Measurements from ENCODE around the gene HLA-DMA. TPM values are rescaled to one million over a fixed set of nuclear protein-coding genes. Genes with fewer than 3 reads are reported as not detected.

The HLA-DMA gene
- total and polyA plus RNA-seq, 9 of the 15 experiments (the other 6 are each of a cell fraction or from before 2014, with no cell fraction given), result 0.13 to 0.83 (median 0.51) TPM

GRCh38 chr6:32971581-32972352 is 18.9 kb upstream of the HLA-DMA start (continued):
- TF ChIP-seq ESRRA (IDR thresholded peaks at IDR 0.05; ENCODE audit: borderline replicate concordance, low read depth), result peak; percentile 52; the same call in 1 of the 2 replicates
- no peak for TF ChIP-seq ZNF143 (CRISPR knock-in tag; IDR thresholded peaks at IDR 0.05)
- 0 out of 2 replicates have a peak, but pooled peaks have one; percentile 77 for TF ChIP-seq ZNF347 (CRISPR knock-in tag; IDR thresholded peaks at IDR 0.05; ENCODE audit: low read depth)
- TF ChIP-seq CTCFL (IDR thresholded peaks at IDR 0.05; ENCODE audit: borderline replicate concordance, insufficient read depth, low read depth, low read length, poor library complexity, severe bottlenecking), result no peak
- no peak for TF ChIP-seq PHB2 (IDR thresholded peaks at IDR 0.05; ENCODE audit: low read depth)
- TF ChIP-seq NBN (IDR thresholded peaks at IDR 0.05; ENCODE audit: low read depth), result peak; percentile 100
- TF ChIP-seq, protein P1, sequence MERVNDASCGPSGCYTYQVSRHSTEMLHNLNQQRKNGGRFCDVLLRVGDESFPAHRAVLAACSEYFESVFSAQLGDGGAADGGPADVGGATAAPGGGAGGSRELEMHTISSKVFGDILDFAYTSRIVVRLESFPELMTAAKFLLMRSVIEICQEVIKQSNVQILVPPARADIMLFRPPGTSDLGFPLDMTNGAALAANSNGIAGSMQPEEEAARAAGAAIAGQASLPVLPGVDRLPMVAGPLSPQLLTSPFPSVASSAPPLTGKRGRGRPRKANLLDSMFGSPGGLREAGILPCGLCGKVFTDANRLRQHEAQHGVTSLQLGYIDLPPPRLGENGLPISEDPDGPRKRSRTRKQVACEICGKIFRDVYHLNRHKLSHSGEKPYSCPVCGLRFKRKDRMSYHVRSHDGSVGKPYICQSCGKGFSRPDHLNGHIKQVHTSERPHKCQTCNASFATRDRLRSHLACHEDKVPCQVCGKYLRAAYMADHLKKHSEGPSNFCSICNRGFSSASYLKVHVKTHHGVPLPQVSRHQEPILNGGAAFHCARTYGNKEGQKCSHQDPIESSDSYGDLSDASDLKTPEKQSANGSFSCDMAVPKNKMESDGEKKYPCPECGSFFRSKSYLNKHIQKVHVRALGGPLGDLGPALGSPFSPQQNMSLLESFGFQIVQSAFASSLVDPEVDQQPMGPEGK (CRISPR knock-in tag; IDR thresholded peaks at IDR 0.05; ENCODE audit: borderline replicate concordance), result peak; percentile 17; the same call in 1 of the 2 replicates
- TF ChIP-seq ZBTB26 (CRISPR knock-in tag; IDR thresholded peaks at IDR 0.05), result peak; percentile 5; the same call in 1 of the 2 replicates
- no peak for TF ChIP-seq ZNF785 (CRISPR knock-in tag; IDR thresholded peaks at IDR 0.05)
- TF ChIP-seq, protein P2, sequence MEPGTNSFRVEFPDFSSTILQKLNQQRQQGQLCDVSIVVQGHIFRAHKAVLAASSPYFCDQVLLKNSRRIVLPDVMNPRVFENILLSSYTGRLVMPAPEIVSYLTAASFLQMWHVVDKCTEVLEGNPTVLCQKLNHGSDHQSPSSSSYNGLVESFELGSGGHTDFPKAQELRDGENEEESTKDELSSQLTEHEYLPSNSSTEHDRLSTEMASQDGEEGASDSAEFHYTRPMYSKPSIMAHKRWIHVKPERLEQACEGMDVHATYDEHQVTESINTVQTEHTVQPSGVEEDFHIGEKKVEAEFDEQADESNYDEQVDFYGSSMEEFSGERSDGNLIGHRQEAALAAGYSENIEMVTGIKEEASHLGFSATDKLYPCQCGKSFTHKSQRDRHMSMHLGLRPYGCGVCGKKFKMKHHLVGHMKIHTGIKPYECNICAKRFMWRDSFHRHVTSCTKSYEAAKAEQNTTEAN (CRISPR knock-in tag; IDR thresholded peaks at IDR 0.05), result peak; percentile 20; the same call in 1 of the 2 replicates
- no peak for TF ChIP-seq ZNF354B (CRISPR knock-in tag; IDR thresholded peaks at IDR 0.05)
- no peak for TF ChIP-seq ZNF224 (CRISPR knock-in tag; IDR thresholded peaks at IDR 0.05)
- TF ChIP-seq SETDB1 (IDR thresholded peaks at IDR 0.05; ENCODE audit: low read length), result no peak
- peak; percentile 95 for TF ChIP-seq ZNF76 (CRISPR knock-in tag; IDR thresholded peaks at IDR 0.05; ENCODE audit: borderline replicate concordance)
- TF ChIP-seq ARID1B (IDR thresholded peaks at IDR 0.05), result peak; percentile 14; the same call in 1 of the 2 replicates
- no peak for TF ChIP-seq ZNF717 (CRISPR knock-in tag; IDR thresholded peaks at IDR 0.05)
- TF ChIP-seq, protein P3, sequence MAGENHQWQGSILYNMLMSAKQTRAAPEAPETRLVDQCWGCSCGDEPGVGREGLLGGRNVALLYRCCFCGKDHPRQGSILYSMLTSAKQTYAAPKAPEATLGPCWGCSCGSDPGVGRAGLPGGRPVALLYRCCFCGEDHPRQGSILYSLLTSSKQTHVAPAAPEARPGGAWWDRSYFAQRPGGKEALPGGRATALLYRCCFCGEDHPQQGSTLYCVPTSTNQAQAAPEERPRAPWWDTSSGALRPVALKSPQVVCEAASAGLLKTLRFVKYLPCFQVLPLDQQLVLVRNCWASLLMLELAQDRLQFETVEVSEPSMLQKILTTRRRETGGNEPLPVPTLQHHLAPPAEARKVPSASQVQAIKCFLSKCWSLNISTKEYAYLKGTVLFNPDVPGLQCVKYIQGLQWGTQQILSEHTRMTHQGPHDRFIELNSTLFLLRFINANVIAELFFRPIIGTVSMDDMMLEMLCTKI (IDR thresholded peaks at IDR 0.05; ENCODE audit: partially characterized antibody), result no peak

Measured in K562 (cell line).